Hypothalamus (tissue), 51 donors: ENCODE results near the gene WASF3.
"Not testable (repeated sequence)": the region's sequence is repeated elsewhere in the genome, so short reads cannot be mapped to it uniquely, and the experiment has no call there.

Experiments used
- DNase-seq, 51 donors: peaks; one replicate each; lab custom pipeline; 2025; lab: John Stamatoyannopoulos, UW

Gene WASF3

DNA sequence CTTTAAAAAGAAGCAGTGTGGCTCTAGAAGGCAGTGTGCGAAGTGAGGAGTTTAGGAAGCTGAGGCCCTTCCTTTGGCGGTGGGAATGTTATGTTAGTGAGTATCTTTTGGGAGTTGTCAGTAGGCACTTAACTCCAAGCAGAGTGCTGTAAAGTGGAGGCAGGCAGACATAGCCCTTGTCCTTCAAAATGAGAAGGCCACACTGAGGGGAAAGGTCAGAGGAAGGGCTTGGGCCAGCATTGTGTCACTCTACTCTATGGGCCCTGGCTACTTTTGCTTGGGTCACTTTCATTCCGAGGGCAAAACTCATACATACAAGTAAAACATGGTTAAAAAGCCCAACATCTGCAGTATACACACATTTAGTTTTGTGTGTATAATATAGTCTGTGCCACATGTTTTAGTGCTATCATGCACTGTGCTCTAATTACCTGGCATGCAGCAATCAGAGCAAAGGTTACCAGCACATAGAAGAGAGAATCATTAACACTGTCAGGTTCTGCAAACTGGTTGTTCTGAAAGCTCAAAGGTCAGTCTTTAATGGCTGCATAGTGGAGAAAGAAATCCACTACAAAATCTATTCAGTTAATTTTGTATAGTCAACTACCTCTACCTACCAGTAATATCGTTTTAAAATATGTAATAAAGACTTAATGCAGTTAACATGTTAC is 64.4 kb downstream of the WASF3 start:
- DNase-seq = no peak

DNA sequence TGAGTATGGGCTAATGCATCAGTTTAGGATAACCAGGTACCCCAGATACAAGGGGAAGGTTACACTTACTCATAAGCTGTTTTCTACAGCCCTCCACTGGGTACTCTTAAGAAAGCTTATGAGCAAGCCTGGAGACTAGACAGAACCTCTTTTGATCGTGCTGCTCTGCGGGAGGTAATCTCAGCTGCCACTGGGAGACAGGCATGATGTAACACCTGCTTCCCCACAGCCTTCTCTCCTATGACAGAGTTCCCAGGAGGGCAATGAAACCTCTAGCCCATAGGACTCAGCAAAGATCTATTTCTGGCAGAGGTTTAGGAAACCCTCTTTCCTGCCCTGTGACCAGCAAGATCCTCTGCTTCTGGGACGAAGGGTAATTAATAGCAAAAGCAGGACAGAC is 65.6 kb downstream of the WASF3 start:
- DNase-seq = no peak

DNA sequence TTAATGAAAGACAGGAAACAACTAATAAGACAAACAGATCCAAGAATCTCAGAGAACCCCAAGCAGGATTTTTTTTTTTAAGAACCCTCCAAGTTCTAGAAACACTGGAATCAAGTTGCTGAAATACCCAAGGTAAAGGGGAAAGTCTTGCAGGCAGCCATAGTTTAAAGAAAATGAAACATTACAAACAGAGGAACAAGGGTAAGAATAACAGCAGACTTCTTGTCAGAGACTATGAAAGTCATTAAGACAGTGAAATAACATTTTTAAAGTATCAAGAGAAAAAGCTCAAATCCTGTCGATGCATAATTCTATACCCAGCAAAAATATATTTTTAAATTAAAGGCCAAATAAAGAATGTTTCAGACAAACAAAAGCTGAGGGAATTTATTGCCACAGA is 67.1 kb downstream of the WASF3 start:
- no peak for DNase-seq

DNA sequence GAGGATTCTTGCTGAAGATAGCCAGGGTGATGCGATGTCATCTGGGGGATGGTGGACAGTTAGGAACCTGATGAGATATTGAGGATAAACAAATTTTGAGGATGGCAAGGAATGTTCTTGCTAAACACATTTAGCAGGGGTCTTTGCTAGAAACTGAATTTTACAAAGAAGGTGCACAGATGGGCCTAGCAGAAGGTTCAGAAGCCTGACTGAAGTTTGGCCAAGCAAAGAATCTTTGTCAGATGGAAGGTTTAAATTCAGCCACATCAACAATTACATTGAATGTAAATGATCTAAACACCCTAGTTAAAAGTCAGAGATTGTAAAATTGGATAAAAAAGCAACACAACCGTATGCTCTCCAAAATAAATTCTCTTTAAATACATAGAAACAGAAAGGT is 68.8 kb downstream of the WASF3 start:
- no peak for DNase-seq

- DNase-seq = peak in 3 of 51 donors; percentile 6 to 12 (median 7)
Measured at GRCh38 chr13:26628706-26629105, 71.2 kb downstream of the WASF3 start.

DNA sequence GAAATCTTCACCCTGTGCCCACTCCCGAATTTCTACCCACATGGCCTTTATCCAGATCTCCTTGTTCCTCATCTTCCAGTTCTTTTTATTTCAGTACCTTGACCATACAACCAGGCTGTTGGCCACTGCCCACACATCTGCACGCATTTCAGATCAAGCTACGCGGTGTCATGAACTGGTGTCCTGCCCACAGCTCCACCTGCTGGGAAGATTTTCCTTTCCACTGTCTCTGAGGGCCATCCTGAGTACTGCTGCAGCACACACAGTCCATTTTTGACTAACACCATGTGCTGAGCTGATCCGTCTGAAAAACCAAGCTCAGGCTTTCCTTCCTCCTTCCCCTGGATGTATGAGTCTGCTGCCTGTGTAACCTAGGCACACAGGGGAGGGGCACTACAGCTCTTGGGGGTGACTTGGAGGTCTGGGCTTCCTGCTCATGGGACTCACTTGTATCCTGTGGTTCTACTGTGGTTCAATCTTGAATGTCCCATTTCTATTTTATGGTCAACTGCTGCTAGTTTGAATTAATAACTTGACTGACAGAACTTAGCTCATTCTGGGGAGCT is 71.9 kb downstream of the WASF3 start:
- no peak for DNase-seq

GRCh38 chr13:26635634-26636033 is 78.2 kb downstream of the WASF3 start:
- not testable (repeated sequence) for DNase-seq

DNA sequence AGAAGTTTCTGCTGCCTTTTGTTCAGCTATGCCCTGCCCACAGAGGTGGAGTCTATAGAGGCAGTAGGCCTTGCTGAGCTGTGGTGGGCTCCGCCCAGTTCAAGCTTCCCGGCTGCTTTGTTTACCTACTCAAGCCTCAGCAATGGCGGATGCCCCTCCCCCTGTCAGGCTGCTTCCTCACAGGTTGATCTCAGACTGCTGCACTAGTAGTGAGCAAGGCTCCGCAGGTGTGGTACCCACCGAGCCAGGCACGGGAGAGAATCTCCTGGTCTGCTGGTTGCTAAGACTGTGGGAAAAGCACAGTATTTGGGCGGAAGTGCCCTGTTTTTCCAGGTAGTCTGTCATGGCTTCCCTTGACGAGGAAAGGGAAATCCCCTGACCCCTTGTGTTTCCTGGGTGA is 78.6 kb downstream of the WASF3 start:
- DNase-seq = not testable (repeated sequence)

GRCh38 chr13:26646603-26647002 is 89.1 kb downstream of the WASF3 start:
- DNase-seq = no peak

DNA sequence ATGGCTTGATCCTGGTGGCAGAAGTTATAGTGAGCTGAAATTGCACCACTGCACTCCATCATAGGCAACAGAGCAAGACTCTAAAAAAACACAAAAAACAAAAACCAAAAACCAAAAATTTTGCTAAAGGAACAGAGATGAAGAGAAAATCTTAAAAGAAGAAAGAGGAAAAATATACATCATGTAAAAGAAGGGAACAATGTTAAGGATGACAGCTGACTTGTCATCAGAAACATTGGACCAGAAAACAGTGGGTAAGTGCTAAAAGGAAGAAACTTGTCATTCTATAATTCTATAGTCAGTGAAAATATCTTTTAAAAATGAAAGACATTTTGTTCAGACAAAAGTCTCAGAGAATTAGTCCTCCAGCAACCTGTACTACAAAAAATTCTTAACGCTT is 93.8 kb downstream of the WASF3 start:
- no peak for DNase-seq

GRCh38 chr13:26653310-26653709 is 95.8 kb downstream of the WASF3 start:
- DNase-seq = no peak

- no peak for DNase-seq
Measured at GRCh38 chr13:26653842-26654241, 96.4 kb downstream of the WASF3 start.

DNA sequence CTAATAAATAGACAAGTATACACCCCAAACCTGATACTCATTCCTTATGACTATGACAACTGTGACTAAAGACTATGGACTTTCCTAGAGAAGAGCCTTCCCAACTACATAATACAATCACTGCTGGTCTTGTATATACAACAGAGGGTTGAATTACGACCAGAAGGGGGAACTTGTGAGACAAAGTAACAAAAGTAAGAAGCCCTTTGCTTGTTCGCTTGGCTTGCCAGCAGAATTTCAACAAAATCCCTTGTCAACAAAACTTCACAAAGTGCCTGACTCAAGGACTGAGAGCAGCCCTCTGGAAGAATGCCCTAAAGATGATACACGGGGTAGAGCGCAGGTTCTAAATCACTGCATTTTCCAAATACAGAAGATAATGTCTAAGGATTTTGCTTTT is 99.4 kb downstream of the WASF3 start:
- DNase-seq = peak in 1 of 51 donors; percentile 20

DNA sequence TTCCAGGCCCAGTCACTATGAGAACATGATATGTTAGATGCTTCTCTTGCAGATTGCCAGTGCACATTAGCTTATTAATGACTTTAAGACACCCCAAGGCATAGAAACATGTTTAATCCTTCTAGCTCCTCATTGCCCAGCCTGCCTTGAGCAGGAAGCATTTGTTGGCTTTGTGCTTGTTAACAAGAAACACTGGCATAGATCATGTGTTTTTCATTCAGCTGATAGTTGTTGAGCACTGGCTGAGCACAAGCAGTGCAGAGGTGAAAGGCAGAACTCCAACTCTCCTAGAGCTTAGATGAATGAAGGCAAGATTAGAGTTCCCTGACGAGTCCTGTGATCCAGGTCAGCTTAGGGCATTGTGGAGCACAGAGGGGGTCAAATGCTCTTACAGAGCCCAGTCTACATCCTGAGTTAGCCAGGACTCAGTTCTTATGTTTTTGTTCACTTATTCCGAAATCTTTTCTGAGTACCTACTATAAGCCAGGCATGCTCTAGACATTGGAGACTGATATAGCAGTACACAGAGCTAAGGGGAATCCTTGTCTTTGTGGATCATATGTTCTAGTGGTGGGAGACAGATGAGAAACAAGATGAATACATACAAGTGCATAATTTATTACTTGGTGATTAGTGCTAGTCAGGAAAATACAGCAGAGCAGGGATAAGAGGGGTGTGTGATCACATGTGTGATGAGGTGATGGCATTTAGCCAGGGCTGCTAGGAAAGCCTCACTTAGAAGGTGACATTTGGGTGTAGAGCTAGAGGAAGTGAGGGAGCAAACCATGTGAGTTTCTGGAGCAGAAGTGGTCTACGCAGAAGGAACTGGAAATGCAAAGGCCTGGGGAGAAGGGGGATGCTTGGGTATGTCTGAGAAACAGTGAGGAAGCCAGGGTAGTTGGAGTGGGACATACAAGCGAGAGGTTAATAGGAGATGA is 101.2 kb downstream of the WASF3 start:
- DNase-seq = peak in 1 of 51 donors; percentile 14

- DNase-seq = peak in 3 of 51 donors; percentile 25 to 42 (median 32)
Measured at GRCh38 chr13:26660185-26660584, 102.7 kb downstream of the WASF3 start.

DNA sequence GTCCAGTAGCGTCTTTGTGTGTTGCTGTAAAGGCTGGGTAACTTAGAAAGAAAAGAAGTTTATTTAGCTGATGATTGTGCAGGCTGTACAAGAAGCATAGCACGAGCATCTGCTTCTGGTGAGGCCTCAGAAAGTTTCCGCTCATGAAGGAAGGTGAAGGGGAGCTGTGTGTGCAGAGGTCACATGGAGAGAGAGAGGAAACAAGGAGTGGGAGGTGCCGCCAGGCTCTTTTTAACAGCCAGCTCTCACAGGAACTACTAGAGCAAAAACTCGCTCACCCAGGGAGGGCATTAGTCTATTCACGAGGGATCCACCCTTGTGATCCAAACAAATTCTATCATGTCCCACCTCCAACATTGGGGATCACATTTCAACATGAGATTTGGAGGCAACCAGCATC is 103.3 kb downstream of the WASF3 start:
- no peak for DNase-seq

DNA sequence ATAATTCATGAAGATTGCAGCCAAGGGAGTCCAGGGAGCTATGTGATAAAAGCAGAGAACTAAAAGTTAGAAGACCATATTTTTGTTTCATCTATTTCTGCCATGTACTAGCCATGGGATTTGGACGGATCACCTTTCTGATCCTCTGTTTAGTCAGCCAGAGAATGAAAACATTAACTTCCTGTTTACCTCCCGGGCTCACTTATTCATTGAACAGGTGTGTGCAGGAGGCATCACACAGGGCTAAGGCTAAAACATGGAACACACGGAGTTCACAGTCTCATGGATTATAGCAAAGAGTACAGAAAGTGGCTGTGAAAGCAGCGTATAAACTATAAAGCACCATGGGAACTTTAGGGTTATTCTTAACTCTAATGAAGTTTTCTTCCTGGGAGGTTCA is 106.3 kb downstream of the WASF3 start:
- DNase-seq = no peak

DNA sequence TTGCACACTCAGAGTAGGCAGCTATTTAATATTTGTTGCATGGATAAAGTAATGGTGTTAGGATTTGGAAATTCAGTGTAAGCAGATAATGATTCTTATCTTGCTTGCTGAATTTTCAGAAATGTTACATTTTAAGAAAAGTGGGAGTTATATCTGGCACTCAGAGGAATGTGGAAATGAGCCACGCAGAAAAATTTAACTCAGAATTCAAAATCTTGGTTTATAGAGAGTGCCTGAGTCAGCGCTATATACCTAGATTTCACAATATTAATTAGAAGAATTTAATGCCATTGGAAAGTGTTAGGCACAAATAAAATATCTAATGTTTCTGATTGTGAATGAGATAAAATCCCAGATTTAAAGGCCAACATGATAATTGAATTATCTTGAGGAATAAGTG is 106.8 kb downstream of the WASF3 start:
- no peak for DNase-seq

GRCh38 chr13:26664876-26665275 is 107.4 kb downstream of the WASF3 start:
- DNase-seq = no peak

DNA sequence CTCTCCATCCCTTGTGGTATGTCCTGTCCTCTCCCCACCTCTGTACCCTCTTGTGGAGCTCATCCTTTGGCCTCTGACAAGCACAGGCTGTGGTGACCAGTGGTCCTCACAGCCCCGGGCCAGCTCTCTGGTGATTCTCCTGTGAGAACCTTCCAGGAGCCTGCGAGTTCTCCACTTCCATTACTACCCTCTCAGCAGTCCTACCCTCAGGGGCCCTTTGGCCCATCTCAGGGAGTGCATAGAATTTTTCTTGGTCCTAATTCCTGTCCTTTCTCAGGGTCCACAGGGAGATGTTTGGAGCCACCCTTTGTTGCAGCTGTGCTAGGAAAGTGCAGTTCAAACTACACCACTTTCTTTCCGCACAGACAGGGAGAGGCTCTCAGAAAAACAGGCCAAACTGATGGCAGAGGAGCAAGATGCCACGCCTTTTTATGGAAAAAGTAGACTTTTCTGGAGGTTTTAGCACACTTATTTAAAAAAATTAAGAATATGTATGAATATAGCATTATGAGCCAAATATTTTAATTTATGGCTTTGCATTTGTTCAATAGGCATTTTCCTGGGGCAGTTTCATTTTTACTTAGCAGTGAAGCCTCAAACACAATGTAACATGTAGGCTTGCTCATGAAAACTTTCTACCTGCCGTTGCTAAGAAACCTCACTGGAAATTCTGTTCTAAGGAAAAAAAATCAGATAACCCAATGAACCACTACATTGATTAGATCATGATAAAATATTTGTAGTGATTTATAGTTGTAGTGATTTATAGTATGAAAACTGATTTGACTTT is 111.1 kb downstream of the WASF3 start:
- no peak for DNase-seq

- no peak for DNase-seq
Measured at GRCh38 chr13:26673890-26674289, 116.4 kb downstream of the WASF3 start.
